Measurements from ENCODE around the gene GJB5. TPM values are rescaled to one million over a fixed set of nuclear protein-coding genes. Genes with fewer than 3 reads are reported as not detected.
"Not testable (repeated sequence)": the region's sequence is repeated elsewhere in the genome, so short reads cannot be mapped to it uniquely, and the experiment has no call there.

Gene GJB5
- total RNA-seq, 2 donors from 2014 or later, result not detected

DNA sequence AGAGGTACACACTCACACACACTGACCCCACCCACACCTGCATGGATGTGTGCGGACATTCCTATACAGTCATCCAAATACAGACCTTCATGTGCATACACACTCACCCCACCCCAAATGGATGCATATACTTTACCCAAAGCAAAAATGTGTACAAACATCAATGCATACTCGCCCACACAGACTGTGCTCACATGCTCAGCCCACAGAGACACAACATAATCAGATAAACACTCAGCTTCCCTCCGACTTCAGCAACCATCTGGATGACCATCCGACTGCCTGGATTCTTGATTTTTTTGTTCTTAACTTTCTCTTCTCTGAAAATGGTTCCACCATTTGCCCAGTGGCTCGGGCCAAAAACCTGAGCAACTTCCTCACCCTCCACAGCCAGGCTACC is 24.4 kb upstream of the GJB5 start:
- Mint-ChIP-seq H3K36me3 (ENCODE audit: insufficient read depth in 2 of 2) (no peaks in the 10 kb centered on the region), H3K27me3 (ENCODE audit: low read depth) (peaks cover 23% of the 10 kb centered on the region), H3K27ac (no peak overlapping the region), H3K4me3 (no peak overlapping the region), H3K4me1 (ENCODE audit: low read depth) (no peaks in the 10 kb centered on the region), H3K9me3 (no peaks in the 10 kb centered on the region)
- ATAC-seq (replicated peaks in 1 of 2) (no peak), DNase-seq (no peak)

DNA sequence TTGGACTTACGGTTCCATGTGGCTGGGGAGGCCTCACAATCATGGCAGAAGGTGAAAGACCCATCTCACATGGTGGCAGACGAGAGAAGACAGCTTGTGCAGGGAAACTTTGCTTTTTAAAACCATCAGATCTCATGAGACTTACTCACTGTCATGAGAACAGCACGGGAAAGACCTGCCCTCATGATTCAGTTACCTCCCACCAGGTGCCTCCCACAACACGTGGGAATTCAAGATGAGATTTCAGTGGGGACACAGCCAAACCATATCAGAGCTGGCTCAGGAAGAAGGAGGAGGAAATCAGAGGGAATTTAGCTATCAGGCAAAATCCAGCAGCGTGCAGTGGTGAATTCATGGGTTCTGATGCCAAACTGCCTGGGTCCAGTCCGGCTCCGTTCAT is 22.0 kb upstream of the GJB5 start:
- H3K27ac Mint-ChIP-seq; H3K4me3 Mint-ChIP-seq; H3K27me3 Mint-ChIP-seq (ENCODE audit: low read depth); ATAC-seq (replicated peaks in 1 of 2); H3K4me1 Mint-ChIP-seq (ENCODE audit: low read depth); H3K9me3 Mint-ChIP-seq; H3K36me3 Mint-ChIP-seq (ENCODE audit: insufficient read depth in 2 of 2); DNase-seq: not testable (repeated sequence)

DNA sequence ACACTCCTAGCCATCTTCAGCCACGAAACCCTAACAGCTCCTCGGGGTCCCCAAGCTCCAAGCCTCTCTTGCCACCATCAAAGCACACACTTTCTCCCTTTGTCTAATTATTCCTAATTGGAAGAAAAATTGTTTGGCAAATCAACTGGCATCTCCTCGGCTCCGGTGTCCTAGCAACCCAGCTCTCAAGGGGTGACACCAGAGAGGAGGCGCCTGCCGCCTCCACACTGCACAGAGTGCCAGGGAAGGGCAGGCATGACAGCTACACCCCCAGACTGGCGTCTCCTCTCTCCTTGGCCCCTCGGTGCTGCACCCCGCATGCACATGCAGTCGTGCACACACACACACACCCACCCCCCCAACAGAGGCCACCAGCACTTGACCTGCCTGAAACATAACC is 18.2 kb upstream of the GJB5 start:
- H3K9me3 Mint-ChIP-seq, result no peaks in the 10 kb centered on the region

DNA sequence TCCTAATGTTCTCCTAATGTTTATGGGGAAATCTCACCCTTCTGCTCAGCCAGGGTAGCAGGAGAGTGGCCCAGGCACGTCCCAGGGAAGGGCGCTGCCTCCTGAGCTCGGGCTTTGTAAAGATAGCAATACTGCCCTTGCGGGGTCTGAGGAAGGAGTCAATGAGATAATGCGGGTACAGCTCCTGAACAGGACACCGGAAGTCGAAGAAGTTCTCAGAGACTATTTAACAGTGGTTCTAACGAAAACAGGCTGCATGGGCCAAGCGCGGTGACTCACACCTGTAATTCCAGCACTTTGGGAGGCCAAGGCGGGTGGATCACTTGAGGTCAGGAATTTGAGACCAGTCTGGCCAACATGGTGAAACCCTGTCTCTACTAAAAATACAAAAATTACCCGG is 17.6 kb upstream of the GJB5 start:
- not testable (repeated sequence) for DNase-seq; H3K4me1 Mint-ChIP-seq (ENCODE audit: low read depth); H3K4me3 Mint-ChIP-seq; H3K27ac Mint-ChIP-seq; H3K27me3 Mint-ChIP-seq (ENCODE audit: low read depth); H3K36me3 Mint-ChIP-seq (ENCODE audit: insufficient read depth in 2 of 2); H3K9me3 Mint-ChIP-seq; ATAC-seq (replicated peaks in 1 of 2)

More for the DNA sequence above, 18.2 kb upstream of the GJB5 start:
- H3K4me1 Mint-ChIP-seq (ENCODE audit: low read depth), result no peaks in the 10 kb centered on the region
- DNase-seq, result no peak
- no peak overlapping the region for H3K4me3 Mint-ChIP-seq
- H3K36me3 Mint-ChIP-seq (ENCODE audit: insufficient read depth in 2 of 2), result no peaks in the 10 kb centered on the region
- no peak for ATAC-seq (replicated peaks in 1 of 2)
- H3K27me3 Mint-ChIP-seq (ENCODE audit: low read depth), result peaks cover 5% of the 10 kb centered on the region
- no peak overlapping the region for H3K27ac Mint-ChIP-seq

DNA sequence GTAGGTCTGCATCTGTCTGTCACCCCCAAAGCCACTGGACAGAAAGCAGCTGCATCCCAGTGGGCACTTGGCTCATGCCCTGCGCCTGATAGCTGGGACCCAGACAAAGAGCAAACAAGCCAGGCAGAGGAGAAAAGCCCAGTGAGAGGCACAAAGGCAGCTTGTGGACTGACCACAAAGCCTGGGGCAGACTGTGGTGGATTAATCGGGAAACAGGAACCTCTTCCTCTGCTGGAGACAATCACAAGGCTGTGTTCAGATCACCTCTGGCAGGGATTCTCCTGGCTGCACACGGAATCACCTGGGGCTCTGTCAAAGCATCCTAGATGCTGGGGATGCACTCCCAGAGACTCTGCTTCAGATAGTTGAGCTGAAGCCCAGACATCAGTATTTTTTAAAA is 15.2 kb upstream of the GJB5 start:
- Mint-ChIP-seq H3K27ac (no peak overlapping the region), H3K9me3 (no peaks in the 10 kb centered on the region), H3K27me3 (ENCODE audit: low read depth) (no peaks in the 10 kb centered on the region), H3K4me1 (ENCODE audit: low read depth) (no peaks in the 10 kb centered on the region), H3K4me3 (no peak overlapping the region), H3K36me3 (ENCODE audit: insufficient read depth in 2 of 2) (no peaks in the 10 kb centered on the region)
- no peak for ATAC-seq (replicated peaks in 1 of 2)
- DNase-seq, result no peak

DNA sequence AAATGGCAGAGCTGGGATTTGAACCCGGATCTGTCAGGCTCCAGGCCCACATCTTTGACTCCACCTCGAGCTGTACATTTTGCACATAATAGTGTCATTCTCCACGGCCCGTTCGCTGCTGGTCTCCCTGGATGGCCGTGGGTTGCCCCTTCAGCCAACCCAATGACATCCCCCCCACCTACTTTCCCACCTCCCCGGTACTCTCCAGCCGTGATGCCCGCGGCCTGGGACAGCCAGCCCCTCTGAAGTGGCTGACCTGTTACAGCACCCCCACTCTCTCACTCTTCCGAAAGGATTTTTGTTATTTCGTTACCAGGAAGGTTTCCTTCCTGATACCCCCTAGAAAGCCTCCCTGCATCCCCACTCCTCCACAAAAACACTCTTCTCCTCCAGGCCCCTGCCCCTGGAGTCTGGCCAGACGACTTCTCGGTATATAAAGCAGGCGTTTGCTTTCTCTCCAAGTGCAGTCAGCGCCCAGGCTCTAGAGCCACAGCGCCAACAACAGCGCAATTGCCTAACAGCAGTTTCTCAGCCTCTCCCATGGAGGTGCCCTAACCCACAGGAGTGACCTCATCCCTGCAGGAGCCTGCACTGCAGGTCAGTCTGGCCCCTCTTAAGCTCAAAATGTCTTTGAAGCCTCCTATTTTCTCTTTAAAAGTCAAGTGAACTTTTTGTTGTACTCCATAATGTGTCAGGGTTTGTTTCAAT is 14.5 kb upstream of the GJB5 start:
- Mint-ChIP-seq H3K36me3 (ENCODE audit: insufficient read depth in 2 of 2) (no peaks in the 10 kb centered on the region), H3K9me3 (no peaks in the 10 kb centered on the region), H3K4me3 (no peak overlapping the region), H3K4me1 (ENCODE audit: low read depth) (no peaks in the 10 kb centered on the region), H3K27ac (no peak overlapping the region), H3K27me3 (ENCODE audit: low read depth) (no peaks in the 10 kb centered on the region)
- ATAC-seq (replicated peaks in 1 of 2) (no peak), DNase-seq (no peak)

DNA sequence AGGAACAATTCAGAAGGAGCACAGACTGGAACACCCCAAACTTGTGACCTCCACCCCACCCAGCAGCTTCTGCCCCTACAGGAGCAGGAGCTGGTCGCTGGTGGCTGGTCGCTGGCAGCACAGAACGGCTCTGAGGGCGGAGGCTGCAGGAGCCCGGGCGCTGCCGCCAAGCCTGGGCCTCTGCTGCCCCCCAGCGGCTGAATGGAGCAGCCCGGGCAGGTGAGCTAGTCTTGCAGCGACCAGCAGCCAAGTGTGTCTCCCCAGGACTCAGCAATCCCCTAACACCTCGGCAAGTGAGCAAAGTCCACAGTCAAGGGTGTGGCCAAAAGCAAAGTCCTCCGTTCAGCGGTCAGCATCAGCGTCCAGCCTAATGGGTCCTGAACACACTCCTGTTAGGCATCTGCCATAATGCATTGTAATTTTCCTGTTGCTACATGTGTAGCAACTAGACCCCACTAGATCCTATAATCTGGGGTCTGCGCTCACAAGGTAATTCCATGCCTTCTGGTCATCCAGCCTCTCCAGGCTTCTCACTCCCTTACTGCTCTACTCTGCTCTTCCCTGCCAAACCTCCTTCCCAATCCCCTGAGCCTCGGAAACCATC is 12.1 kb upstream of the GJB5 start:
- peak; percentile 79 to 88 for DNase-seq
- no peaks in the 10 kb centered on the region for H3K9me3 Mint-ChIP-seq
- H3K27ac Mint-ChIP-seq, result no peak overlapping the region
- no peak overlapping the region for H3K4me3 Mint-ChIP-seq
- H3K4me1 Mint-ChIP-seq (ENCODE audit: low read depth), result no peaks in the 10 kb centered on the region
- peak; percentile 88 to 92 for ATAC-seq (replicated peaks in 1 of 2)
- H3K27me3 Mint-ChIP-seq (ENCODE audit: low read depth), result no peaks in the 10 kb centered on the region
- no peaks in the 10 kb centered on the region for H3K36me3 Mint-ChIP-seq (ENCODE audit: insufficient read depth in 2 of 2)

DNA sequence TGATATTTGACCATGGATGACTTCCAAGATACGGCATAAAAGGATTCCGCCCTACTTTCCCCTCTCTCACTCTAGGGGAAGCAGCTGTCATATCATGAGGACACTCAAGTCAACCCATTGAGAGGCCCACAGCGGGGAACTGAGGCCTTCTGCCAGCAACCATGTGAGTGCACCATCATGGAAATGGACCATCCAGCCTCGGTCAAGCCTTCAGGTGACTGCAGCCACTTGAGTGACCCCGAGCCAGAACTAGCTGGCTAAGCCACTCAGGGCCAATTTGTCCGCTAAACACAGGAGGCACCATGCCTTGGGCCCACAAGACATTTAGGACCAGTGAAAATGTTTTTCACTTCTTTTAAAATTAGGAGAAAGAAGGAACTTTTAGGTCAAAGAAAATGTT is 11.1 kb upstream of the GJB5 start:
- Mint-ChIP-seq H3K27ac (no peak overlapping the region), H3K4me1 (ENCODE audit: low read depth) (no peaks in the 10 kb centered on the region), H3K9me3 (no peaks in the 10 kb centered on the region), H3K4me3 (no peak overlapping the region), H3K27me3 (ENCODE audit: low read depth) (no peaks in the 10 kb centered on the region), H3K36me3 (ENCODE audit: insufficient read depth in 2 of 2) (no peaks in the 10 kb centered on the region)
- ATAC-seq (replicated peaks in 1 of 2), result no peak
- DNase-seq, result no peak

DNA sequence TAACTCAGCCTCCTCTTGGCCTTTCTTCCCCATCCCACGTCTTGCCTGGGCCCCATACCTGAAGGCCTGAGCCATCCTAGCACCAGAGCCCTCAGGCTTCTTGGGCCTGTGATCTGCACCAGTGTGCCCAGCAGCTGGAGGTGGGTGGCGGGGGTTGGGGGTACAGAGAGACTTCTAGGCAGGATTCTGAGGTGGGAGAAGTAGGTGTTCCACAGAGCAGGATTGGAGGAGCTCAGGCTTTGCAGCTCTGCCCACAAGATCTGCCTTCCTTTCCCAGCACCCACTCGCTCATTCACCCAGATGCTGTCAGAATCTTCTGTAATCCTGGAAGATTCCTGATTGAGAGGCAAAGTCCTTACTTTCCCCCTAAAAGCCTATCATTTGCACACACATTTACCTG is 10.0 kb upstream of the GJB5 start:
- H3K4me3 Mint-ChIP-seq, result no peak overlapping the region
- H3K27me3 Mint-ChIP-seq (ENCODE audit: low read depth), result peaks cover 6% of the 10 kb centered on the region
- H3K36me3 Mint-ChIP-seq (ENCODE audit: insufficient read depth in 2 of 2), result no peaks in the 10 kb centered on the region
- ATAC-seq (replicated peaks in 1 of 2) (no peak), DNase-seq (no peak)
- H3K9me3 Mint-ChIP-seq, result no peaks in the 10 kb centered on the region
- no peaks in the 10 kb centered on the region for H3K4me1 Mint-ChIP-seq (ENCODE audit: low read depth)
- H3K27ac Mint-ChIP-seq, result no peak overlapping the region

DNA sequence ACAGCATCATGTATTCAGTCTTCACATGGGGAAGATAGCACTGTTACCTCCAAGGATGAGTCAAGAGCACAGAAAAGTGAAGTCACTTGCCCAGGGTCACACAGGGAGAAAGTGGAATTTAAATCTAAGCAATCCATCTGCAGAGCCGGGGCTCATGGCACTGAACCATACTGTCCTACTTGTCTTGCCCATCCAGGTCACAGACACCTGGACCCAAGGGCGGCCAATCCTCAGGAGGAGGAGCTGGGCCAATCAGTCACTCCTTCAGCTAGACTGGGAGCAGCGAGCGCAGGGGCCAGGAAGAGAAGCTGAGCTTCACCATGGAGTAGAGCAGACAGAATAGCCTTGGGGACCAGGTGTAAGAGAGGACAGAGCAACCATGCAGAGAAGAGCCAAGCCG is 9.2 kb upstream of the GJB5 start:
- DNase-seq (no peak), ATAC-seq (replicated peaks in 1 of 2) (no peak)
- H3K4me3 Mint-ChIP-seq, result no peak overlapping the region
- H3K9me3 Mint-ChIP-seq, result no peaks in the 10 kb centered on the region
- peaks cover 7% of the 10 kb centered on the region for H3K27me3 Mint-ChIP-seq (ENCODE audit: low read depth)
- no peaks in the 10 kb centered on the region for H3K36me3 Mint-ChIP-seq (ENCODE audit: insufficient read depth in 2 of 2)
- H3K4me1 Mint-ChIP-seq (ENCODE audit: low read depth), result no peaks in the 10 kb centered on the region
- H3K27ac Mint-ChIP-seq, result no peak overlapping the region

DNA sequence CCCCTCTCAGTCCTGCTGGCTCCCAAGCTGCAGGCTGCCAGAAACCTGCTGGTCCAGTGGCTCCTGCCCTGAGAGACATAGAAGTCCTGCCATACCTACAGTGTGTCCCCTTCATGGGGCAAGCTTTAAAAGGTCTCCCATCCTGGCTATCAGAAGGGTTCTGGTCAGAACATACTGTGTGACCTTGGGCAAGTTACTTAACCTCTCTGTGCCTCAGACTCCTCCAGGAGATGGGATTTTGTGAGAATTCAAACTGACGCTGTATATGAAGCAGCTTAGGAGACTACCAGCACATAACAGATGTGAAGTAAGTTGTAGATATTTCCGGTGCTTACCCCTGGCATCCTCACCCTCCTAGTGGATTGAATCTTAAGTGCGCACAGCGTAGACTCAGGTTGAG is 8.7 kb upstream of the GJB5 start:
- no peaks in the 10 kb centered on the region for H3K36me3 Mint-ChIP-seq (ENCODE audit: insufficient read depth in 2 of 2)
- no peaks in the 10 kb centered on the region for H3K4me1 Mint-ChIP-seq (ENCODE audit: low read depth)
- no peak overlapping the region for H3K4me3 Mint-ChIP-seq
- no peaks in the 10 kb centered on the region for H3K9me3 Mint-ChIP-seq
- H3K27me3 Mint-ChIP-seq (ENCODE audit: low read depth), result peaks cover 7% of the 10 kb centered on the region
- no peak for ATAC-seq (replicated peaks in 1 of 2)
- no peak for DNase-seq
- H3K27ac Mint-ChIP-seq, result no peak overlapping the region

DNA sequence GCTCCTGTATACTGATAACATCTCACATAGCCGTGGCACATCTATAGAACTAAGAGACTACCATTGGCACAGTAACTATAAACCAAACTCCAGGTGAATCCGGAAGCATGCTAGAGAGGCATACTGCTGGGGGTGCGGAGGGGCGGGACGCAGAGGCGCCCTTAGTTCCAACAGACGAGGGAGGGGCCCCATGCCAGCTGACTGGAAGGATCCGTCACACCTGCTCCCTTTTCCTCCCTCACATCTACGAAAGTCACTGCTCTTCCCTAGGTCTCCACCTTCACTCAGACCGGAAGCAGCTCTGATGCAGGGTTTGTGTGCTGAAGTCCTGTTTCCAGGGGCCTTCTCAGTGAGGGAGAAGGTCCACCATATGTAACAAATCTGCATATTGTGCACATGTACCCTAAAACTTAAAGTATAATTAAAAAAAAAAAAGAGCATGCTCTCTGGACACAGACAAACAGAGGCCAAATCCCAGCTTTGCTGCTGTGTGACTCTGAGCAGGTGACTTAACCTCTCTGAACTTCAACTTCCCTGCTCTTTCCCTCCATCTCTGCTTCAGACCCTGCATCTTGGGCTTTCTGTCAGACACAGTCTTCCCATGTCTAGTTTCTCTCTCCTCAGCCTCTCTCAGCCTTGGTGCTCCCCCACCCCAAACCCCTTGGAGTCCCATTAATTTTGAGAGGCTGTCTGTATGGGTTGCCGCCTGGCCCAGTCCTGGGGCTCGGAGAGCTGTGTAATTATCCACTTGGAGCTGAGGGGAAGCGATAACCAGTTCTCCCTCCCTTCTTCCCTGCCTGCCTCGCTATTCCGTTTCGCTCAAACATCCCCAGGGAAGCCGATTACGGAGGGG is 7.8 kb upstream of the GJB5 start:
- no peaks in the 10 kb centered on the region for H3K36me3 Mint-ChIP-seq (ENCODE audit: insufficient read depth in 2 of 2)
- H3K9me3 Mint-ChIP-seq, result no peaks in the 10 kb centered on the region
- no peak for ATAC-seq (replicated peaks in 1 of 2)
- no peak overlapping the region for H3K27ac Mint-ChIP-seq
- no peak overlapping the region for H3K4me3 Mint-ChIP-seq
- DNase-seq, result no peak
- H3K27me3 Mint-ChIP-seq (ENCODE audit: low read depth), result peaks cover 7% of the 10 kb centered on the region
- H3K4me1 Mint-ChIP-seq (ENCODE audit: low read depth), result no peaks in the 10 kb centered on the region

DNA sequence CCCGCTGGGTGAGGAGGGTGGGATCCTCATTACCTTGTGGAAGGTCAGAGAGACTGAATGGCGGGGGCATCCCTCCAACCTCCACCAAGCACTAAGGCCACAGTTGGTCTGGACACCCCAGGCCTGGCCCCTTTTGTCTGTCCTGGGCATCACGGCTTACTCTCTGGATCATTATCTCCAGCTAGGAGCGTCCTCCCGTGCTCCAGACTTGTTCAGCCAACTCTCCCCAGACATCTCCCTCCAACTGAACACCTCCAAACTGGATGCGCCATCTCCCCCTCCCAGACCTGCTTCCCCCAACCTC is 7.3 kb upstream of the GJB5 start:
- no peaks in the 10 kb centered on the region for H3K4me1 Mint-ChIP-seq (ENCODE audit: low read depth)
- ATAC-seq (replicated peaks in 1 of 2) (no peak), DNase-seq (no peak)
- no peaks in the 10 kb centered on the region for H3K36me3 Mint-ChIP-seq (ENCODE audit: insufficient read depth in 2 of 2)
- no peak overlapping the region for H3K4me3 Mint-ChIP-seq
- no peak overlapping the region for H3K27ac Mint-ChIP-seq
- H3K9me3 Mint-ChIP-seq, result no peaks in the 10 kb centered on the region
- peaks cover 7% of the 10 kb centered on the region for H3K27me3 Mint-ChIP-seq (ENCODE audit: low read depth)
